GM18511 (cell line): Measurements from ENCODE around the gene SH3GL2.
A peak's percentile ranks its signal among the peaks of the same experiment; 100 is the strongest.
"Not testable (repeated sequence)": the region's sequence is repeated elsewhere in the genome, so short reads cannot be mapped to it uniquely, and the experiment has no call there.

ENCODE experiments used
- ATAC-seq: cut with Tn5 transposase; IDR thresholded peaks from one replicate; pipeline ENCODE4 v1.9.1; 2021; ENCODE audit warnings: mild to moderate bottlenecking, moderate library complexity; ENCODE audit not compliant: unreplicated experiment

SH3GL2 gene

GRCh38 chr9:17742067-17742466, 163.2 kb downstream of the SH3GL2 start:
- ATAC-seq, result no peak

DNA sequence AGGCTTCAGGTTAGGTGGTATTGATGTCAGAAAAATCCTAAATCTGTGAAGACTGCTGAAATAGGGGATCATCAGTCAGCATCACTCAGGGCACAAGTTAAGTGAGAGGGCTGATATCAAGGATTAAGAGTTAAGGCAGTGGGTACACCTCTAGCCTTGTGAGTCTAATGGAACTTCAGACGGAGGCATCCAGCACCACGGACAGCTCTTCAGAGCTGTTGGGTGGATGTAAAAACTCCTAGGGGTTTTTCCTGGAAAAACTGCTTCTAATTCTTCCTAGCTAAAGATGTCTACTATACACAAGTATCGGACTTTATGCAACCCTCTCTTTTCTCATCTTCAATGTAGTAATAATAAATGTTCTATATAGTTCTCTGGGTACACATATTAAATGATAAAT, 165.9 kb downstream of the SH3GL2 start:
- ATAC-seq, result no peak

- ATAC-seq, result no peak
These were observed 171.4 kb downstream of the SH3GL2 start for GRCh38 chr9:17750269-17750668.

DNA sequence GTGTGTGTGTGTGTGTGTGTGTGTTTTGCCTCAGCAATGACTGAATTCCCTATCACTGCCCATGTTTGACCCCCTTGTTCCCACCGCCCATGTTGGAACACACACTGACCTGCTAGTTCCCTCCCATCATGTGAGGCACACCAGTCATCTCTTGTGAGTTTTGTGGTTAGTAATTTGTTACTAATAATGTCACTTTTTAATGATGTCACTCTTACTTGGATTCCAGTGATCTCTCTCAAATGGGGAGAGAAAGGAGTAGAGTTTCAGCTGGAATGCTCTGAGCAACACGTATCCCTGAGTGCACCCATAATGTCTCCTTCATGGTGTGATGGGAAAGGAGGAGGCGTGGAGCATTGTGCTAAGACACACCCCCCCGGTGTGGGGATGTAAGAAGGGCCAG, 172.6 kb downstream of the SH3GL2 start:
- ATAC-seq, result no peak

GRCh38 chr9:17752021-17752420, 173.2 kb downstream of the SH3GL2 start:
- ATAC-seq, result no peak

DNA sequence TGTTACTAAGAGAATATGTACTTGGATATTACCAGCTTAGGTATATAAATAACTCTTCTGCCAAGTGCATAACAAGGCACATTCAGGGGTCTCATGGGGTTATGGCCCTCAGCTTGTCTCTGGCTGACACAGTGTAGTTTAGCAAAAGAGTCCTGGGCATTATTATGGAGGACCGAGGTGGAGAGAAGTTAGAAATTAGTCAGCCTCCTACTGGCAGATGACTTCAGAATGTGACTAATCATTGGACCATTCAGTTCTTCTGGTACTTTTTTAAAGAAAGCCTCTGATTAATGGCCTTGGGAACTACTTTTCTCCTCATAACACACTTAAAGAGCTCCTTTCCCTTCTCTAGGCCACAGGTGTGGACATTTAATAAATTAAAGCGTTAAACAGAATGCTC, 178.9 kb downstream of the SH3GL2 start:
- ATAC-seq, result no peak

- ATAC-seq, result no peak
These were observed 181.4 kb downstream of the SH3GL2 start for GRCh38 chr9:17760250-17760649.

GRCh38 chr9:17761984-17762676, 183.3 kb downstream of the SH3GL2 start:
- no peak for ATAC-seq

- no peak for ATAC-seq
These were observed 185.4 kb downstream of the SH3GL2 start for GRCh38 chr9:17764306-17764705.

DNA sequence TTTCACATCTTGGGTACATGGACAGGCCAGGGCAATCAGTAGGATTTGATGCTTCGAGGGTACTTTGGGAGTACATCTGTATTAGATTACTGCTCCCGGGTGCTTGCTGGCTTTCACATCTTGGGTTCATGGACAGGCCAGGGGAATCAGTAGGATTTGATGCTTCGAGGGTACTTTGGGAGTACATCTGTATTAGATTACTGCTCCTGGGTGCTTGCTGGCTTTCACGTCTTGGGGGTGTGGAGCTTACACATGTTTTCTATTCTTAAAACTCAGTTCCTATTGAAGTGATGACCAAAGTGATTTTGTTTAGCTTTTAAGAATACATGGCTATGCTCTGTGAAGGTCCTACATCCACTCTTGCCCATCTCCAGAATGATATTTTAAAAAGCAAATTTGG, 186.3 kb downstream of the SH3GL2 start:
- ATAC-seq, result not testable (repeated sequence)

DNA sequence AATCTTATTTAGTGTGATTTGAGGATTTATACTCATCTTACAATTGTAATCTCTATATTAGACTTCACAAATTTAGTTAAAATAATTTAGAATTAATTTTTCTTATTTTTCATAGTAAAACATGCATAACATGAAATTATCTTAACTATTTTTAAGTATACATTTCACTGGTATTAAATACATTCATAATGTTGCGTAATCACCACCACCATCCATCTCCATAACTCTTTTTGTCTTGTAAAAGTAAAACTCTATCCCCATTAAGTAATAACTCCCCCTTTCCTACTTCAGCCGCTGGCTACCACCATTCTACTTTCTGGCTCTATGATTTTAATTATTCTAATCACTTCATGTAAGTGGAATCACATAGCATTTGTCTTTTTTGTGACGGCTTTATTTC, 193.4 kb downstream of the SH3GL2 start:
- ATAC-seq, result no peak

GRCh38 chr9:17775656-17776055, 196.8 kb downstream of the SH3GL2 start:
- ATAC-seq, result no peak

- no peak for ATAC-seq
These were observed 197.9 kb downstream of the SH3GL2 start for GRCh38 chr9:17776735-17777134.

GRCh38 chr9:17777465-17777864, 198.6 kb downstream of the SH3GL2 start:
- ATAC-seq, result no peak

GRCh38 chr9:17782430-17783149, 203.7 kb downstream of the SH3GL2 start:
- ATAC-seq, result no peak

GRCh38 chr9:17783227-17783626, 204.4 kb downstream of the SH3GL2 start:
- no peak for ATAC-seq

GRCh38 chr9:17789316-17789715, 210.4 kb downstream of the SH3GL2 start:
- no peak for ATAC-seq

DNA sequence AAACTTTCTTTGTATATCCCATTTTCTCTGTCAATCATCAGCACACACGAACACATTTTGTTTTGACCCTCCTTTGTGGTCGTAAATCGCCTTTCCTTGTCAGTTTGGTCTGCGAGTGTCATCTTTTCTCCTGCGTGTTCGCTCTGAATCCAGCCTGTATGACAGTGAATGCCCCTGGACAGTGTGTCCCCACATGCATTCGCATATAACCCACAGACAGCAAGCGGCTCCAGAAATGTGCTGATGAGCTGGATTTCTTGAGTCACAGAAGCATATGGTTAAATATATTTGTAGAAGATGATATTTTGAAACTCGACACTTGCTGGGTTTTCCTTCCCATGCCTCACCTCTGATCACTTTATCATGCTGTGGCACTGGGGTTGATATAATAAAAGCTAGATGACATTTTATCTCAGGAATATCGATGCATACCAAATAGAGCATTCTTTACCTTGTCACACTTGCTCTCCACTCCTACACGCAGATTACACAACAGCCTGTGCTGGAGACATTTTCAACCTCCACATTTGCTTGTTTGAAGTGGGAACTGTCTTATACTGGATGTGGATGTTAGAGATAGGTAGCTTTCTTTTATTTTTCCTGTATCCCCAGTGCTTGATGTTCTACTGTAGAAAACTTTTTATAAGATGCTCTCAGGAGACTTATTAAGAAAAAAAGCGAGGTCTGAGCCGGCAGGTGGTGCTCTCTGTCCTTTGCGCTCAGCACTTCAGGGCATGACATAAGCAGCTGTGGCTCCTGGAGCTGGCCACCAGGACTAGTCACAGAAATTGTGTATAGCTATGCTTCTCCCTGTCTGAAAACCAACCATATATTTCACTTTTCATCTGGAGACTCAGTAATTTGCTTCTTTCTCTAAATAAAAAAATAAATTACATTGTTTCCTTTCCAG, 215.1 kb downstream of the SH3GL2 start:
- ATAC-seq, result peak; percentile 78

DNA sequence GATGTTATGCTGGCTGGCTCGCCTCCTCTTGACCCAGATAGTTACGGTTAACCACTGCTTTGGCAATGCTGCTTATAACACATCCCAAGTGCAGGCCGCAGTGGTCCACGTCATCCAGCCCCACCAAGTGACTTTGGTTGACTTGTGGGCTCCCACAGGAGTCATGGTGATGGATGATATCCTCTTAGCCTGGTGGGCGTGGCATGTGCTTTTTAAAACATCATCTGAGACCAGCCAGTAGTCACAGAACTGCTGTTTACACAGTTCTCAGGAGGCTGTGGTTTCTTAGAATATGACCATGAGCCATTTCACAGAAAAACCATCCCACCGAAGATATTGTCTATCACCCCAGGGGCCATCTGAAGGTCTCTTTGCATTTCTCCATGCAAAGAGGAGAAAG, 216.9 kb downstream of the SH3GL2 start:
- no peak for ATAC-seq

DNA sequence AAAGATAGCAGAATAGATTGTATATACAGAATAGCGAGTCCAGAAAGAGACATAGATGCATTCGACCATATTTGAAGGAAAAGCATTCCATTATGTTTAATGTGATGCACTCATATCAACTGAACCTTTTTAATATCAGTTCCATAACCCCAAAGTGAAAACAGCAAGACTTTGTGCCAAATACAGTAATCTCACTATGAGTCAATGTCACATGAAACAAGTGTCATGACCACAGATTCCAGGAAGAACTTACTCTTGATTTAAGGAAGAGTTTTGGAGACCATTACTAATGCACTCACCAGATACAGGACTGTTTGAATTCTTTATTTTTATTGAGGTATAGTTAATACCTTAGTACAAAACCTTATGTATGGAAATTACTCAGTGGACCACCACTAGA, 220.5 kb downstream of the SH3GL2 start:
- ATAC-seq, result no peak

DNA sequence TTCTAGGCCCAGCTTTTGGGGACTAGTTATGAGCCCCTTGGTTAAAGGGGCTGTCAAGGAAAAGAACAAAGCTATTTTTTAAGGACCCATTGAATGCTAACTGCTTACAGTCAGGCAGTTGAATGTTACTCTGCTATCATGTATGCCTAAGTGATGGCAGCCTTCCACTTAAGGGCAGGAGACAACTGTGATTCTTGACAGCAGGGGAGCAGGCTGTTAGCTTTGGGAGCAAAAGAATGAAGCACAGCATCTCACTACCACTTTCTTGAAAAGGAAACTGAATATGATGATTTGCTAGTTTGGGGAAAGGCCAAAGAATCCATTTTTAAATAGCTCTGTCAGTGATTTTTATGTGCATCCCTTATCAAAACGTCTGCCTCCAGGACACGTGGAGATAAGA, 221.6 kb downstream of the SH3GL2 start:
- no peak for ATAC-seq
